RCC 7860 (cell line): ENCODE data around the gene GAB2.
"Not testable (repeated sequence)": the region's sequence is repeated elsewhere in the genome, so short reads cannot be mapped to it uniquely, and the experiment has no call there.

ENCODE experiments used
- DNase-seq: peaks from one replicate; pipeline ENCODE4 v3.0.0-alpha.2; 2015; ENCODE audit warnings: low spot score
- FAIRE-seq: peaks from 2 replicates; lab custom pipeline; 2012; peaks lifted over from hg19 to GRCh38; lab: Jason Lieb, UNC

GAB2 gene

GRCh38 chr11:78318321-78319114 lies 99.1 kb downstream of the GAB2 start:
- FAIRE-seq, result no peak
- no peak for DNase-seq

GRCh38 chr11:78315724-78316123 lies 101.9 kb downstream of the GAB2 start:
- DNase-seq (no peak), FAIRE-seq (no peak)

- DNase-seq (no peak), FAIRE-seq (no peak)
Measured at GRCh38 chr11:78314762-78315161, 102.9 kb downstream of the GAB2 start.

DNA sequence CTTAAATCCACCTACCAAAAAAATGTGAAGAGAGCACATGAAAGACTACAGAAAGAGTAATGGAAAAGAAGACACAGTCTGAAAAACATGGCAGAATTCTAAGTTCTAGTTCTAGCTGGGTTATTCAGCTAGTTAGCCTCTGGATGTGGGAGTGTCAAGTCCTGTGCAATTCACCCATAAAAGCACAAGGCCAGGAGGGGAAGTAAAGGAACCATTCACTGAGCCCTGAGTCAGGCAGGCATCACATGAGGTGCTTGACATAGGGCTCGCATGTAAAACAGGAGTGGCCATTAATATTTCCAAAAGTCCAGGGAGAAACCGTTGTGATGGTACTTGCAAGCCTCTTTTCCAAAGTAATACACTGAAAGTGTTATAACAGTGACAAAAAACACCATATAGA lies 103.7 kb downstream of the GAB2 start:
- DNase-seq (no peak), FAIRE-seq (no peak)

GRCh38 chr11:78313181-78313795 lies 104.3 kb downstream of the GAB2 start:
- DNase-seq, result no peak
- no peak for FAIRE-seq

GRCh38 chr11:78312712-78313111 lies 104.9 kb downstream of the GAB2 start:
- FAIRE-seq (no peak), DNase-seq (no peak)

DNA sequence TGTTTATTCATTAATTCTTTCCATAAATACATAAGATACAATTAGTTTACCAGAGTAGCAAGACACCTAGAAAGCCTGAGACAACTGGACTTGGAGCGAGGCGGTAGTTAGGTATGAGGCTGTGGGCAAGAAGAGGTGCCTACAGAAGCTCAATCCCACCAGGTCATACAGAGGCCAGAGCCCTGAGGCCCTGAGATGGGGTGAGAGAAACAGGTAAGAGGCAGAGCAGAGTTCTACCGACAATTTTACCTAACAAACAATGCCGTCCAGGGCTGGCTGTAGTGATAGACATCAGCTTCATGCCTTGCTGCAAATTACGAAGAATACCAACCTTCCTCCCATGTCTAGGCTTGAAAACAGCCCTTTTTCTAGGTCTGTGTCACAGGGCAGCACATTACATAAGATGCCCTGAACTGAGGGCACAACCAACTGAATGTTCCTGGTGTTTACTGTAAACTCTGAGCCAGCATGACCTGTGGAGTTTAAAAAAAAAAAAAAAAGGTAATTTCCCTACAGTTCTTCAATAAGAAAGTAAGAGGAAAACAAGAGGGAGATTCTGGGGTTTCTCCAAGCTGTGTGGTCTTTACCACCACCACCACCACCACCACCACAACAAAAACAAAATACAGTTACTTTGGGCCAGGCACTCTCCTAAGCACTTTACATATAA lies 105.8 kb downstream of the GAB2 start:
- FAIRE-seq (no peak), DNase-seq (no peak)

- DNase-seq, result no peak
- FAIRE-seq, result no peak
Measured at GRCh38 chr11:78310500-78310909, 107.1 kb downstream of the GAB2 start.

DNA sequence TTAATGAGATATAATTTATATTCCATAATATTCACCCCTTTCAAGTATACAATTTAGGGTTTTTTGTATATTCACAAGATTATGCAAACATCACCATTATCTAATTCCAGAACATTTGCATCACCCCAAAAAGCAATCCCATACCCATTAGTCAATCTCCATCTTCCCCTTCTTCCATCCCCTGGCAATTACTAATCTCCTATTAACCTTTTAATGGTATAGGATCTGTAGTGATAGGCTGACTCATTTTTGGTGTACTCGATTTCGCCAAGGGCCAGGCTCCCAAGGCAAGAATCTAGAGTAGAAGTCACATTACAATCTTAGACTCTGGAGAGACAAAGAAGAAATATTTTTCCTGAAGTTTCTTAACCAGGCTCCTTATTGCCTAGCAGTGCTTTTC lies 113.4 kb downstream of the GAB2 start:
- FAIRE-seq, result no peak
- DNase-seq, result no peak

DNA sequence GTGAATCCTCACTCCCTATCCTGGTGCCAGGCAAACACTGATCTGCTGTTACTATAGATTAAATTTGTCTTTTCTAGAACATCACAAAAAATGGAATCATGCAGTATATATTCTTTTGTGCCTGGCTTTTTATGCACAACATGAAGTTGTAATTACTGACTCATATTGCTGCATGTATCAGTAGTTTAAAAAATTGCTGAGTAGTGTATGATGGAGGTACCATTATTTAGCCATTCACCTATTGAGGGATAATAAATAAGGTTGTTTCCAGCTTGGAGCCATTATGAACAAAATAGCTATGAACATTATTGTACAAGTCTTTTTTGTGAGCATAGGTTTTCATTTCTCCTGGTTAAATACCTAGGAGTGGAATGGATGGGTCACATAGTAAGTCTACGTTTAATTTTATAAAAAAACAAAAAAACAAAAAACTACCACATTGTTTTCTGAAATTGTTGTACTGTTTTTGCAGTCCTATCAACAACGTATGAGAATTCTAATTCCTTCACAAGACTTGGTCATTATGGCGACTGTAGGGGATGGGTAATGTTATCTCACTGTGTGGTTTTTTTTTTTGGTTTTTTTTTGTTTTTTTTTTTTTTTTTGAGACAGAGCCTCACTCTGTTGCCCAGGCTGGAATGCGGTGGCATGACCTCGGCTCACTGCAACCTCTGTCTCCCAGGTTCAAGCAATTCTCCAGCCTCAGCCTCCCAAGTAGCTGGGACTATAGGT lies 117.3 kb downstream of the GAB2 start:
- FAIRE-seq (no peak), DNase-seq (no peak)

GRCh38 chr11:78299000-78299710 lies 118.5 kb downstream of the GAB2 start:
- DNase-seq, result no peak
- FAIRE-seq, result no peak

- FAIRE-seq, result no peak
- DNase-seq, result no peak
Measured at GRCh38 chr11:78298291-78298771, 119.3 kb downstream of the GAB2 start.

- FAIRE-seq, result no peak
Measured at GRCh38 chr11:78295991-78296930, 121.4 kb downstream of the GAB2 start.

GRCh38 chr11:78295347-78295746 lies 122.3 kb downstream of the GAB2 start:
- FAIRE-seq (no peak), DNase-seq (no peak)

More at GRCh38 chr11:78295991-78296930, 121.4 kb downstream of the GAB2 start:
- DNase-seq, result no peak

- DNase-seq, FAIRE-seq: not testable (repeated sequence)
Measured at GRCh38 chr11:78294100-78294499, 123.5 kb downstream of the GAB2 start.

DNA sequence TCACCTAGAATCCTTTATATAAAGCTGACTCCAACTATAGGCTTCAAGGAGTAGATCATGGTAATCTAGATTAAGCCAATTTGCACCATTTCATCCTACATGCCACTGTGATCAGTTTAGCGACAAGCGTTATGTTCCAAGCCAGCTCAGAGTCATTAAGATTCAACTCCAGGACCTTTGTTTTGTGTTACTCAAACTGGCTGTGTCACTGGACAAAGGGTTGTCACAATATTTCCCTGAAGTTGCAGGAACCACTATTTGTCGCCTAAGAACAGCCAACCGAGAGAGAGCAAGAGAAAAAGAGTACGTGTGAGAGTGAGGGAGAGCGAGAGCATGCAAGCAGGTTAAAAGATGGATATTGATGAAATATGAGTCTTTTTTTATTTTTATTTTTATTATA lies 124.1 kb downstream of the GAB2 start:
- DNase-seq, result no peak
- FAIRE-seq, result no peak

DNA sequence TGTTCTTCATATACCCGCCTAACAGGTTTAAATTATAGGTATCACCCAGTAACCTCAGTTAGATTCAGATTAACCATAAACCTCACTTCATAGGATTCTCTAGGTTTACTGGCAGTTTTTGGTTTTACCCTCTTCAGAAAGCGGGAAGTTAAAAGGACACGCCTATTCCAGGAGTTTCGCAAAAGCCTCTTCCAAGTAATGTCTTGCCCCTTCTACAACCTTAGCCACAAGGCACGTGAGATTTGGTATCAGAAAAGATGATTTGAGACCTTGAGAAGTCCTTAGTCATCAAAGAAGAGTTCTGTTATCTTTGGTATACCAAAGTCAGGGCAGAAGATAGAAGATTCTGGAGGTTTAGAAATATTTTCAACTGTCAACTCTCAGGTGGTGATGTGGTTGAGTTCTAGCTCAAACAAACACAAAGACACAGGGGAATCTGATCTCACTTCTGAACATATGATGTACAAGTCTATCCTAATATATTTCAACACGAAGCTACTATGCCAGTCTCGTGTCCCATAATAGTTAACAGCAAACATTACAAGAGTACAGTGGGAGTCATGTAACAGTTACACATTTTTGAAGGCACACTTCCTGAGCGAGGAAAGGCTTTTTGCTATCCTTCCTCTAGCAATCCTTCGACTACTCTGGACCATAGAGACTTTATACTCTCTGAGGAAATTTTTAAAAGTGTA lies 125.4 kb downstream of the GAB2 start:
- DNase-seq, result no peak
- FAIRE-seq, result no peak

DNA sequence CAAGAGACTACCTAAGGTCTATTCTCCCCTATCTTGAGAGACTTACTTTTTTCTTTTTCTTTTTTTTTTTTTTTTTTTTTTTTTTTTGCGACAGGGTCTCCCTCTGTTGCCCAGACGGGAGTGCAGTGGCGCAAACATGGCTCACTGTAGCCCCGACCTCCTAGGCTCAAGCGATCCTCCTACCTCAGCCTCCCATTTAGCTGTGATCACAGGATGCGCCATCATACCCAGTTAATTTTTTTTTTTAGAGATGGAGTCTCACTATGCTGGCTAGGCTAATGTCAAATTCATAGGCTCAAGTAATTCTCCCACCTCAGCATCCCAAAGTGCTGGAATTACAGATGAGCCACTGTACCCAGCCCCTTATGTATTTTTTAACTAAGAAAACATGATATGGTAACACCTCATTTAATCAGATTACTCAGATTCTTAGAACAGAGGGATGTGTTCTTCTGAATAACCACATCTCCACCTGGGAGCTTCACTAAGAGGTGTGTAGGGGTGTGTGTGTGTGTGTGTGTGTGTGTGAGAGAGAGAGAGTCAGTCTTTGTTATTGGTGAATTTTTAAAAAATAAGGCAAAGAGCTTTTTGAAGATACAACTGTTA lies 126.0 kb downstream of the GAB2 start:
- FAIRE-seq (no peak), DNase-seq (no peak)
